H1 (cell line): Measurements from ENCODE around the gene DVL2. TPM values are rescaled to one million over a fixed set of nuclear protein-coding genes. Genes with fewer than 3 reads are reported as not detected.

Experiments
- EGR1 ChIP-seq: IDR thresholded peaks from 2 replicates; pipeline ENCODE4 v1.6.1; 2011; ENCODE audit warnings: low read depth, low read length, borderline replicate concordance
- EZH2 ChIP-seq: fragments of 200-600 bp; sonication (generic); IDR thresholded peaks from 2 replicates; pipeline ENCODE4 v1.7.1; 2012; ENCODE audit warnings: low read depth, mild to moderate bottlenecking, moderate library complexity, low read length, inconsistent platforms; ENCODE audit not compliant: severe bottlenecking
- HDAC6 ChIP-seq: IDR thresholded peaks from one replicate; pipeline ENCODE4 v1.7.1; 2012; ENCODE audit warnings: low read depth, mild to moderate bottlenecking, inconsistent platforms, low read length, moderate library complexity
- KDM4A ChIP-seq: IDR thresholded peaks from one replicate; pipeline ENCODE4 v1.7.1; 2012; ENCODE audit warnings: low read depth, mild to moderate bottlenecking, moderate library complexity, low read length, inconsistent platforms; ENCODE audit not compliant: severe bottlenecking
- POLR2AphosphoS5 ChIP-seq: IDR thresholded peaks from 2 replicates; pipeline ENCODE4 v1.6.1; 2011; ENCODE audit warnings: low read depth, low read length
- RXRA ChIP-seq: IDR thresholded peaks from 2 replicates; pipeline ENCODE4 v1.6.1; 2011; ENCODE audit warnings: low read depth, mild to moderate bottlenecking, low read length, moderate library complexity; ENCODE audit not compliant: insufficient read depth
- TAF7 ChIP-seq: optimal IDR thresholded peaks from 2 replicates; pipeline ENCODE3; 2011; ENCODE audit warnings: low read depth, mild to moderate bottlenecking, inconsistent platforms, low read length, moderate library complexity, borderline replicate concordance
- polyA plus RNA-seq, 7 experiments: library from polyadenylated mRNA; depleted of rRNA in 3 of 7; stranded (reverse) in 5 of 7; unstranded in 2 of 7; fragments of >200 nt in 5 of 7; fragments of 200-250 nt in 2 of 7; gene quantifications; 1 replicate in 5 of 7; 2 replicates in 1 of 7; 4 replicates in 1 of 7; pipeline versions ENCODE4 v1.2.1 to v1.2.3, GENCODE V29; 2011 to 2013; ENCODE audit warnings: missing spikeins in 2 of 7, mixed read lengths in 2 of 7
- total RNA-seq: library from RNA; stranded (reverse); fragmentation: NEBNext Ultra II Directional; extraction: Animal tissue kit (Norgen Biotek cat#: 25700); gene quantifications from 2 replicates; pipeline ENCODE4 v1.2.1, GENCODE V29; 2021
- TF ChIP-seq, protein P1 (sequence below): fragments of 300-600 bp; sonication (generic); IDR thresholded peaks from 2 replicates; pipeline ENCODE4 v1.7.1; 2012; ENCODE audit warnings: low read length, moderate library complexity, mild to moderate bottlenecking, inconsistent platforms; ENCODE audit not compliant: insufficient replicate concordance
- TF ChIP-seq, protein P2 (sequence below): IDR thresholded peaks from 2 replicates; pipeline ENCODE4 v1.6.1; 2012; ENCODE audit warnings: inconsistent platforms
- TF ChIP-seq, protein P3 (sequence below): IDR thresholded peaks from 2 replicates; pipeline ENCODE4 v1.6.1; 2012; ENCODE audit warnings: inconsistent platforms

Gene DVL2
- total and polyA plus RNA-seq, 2 of the 8 experiments (the other 6 are each of a cell fraction or from before 2014, with no cell fraction given), result 19.0 to 59.6 TPM

- TF ChIP-seq, protein P1, sequence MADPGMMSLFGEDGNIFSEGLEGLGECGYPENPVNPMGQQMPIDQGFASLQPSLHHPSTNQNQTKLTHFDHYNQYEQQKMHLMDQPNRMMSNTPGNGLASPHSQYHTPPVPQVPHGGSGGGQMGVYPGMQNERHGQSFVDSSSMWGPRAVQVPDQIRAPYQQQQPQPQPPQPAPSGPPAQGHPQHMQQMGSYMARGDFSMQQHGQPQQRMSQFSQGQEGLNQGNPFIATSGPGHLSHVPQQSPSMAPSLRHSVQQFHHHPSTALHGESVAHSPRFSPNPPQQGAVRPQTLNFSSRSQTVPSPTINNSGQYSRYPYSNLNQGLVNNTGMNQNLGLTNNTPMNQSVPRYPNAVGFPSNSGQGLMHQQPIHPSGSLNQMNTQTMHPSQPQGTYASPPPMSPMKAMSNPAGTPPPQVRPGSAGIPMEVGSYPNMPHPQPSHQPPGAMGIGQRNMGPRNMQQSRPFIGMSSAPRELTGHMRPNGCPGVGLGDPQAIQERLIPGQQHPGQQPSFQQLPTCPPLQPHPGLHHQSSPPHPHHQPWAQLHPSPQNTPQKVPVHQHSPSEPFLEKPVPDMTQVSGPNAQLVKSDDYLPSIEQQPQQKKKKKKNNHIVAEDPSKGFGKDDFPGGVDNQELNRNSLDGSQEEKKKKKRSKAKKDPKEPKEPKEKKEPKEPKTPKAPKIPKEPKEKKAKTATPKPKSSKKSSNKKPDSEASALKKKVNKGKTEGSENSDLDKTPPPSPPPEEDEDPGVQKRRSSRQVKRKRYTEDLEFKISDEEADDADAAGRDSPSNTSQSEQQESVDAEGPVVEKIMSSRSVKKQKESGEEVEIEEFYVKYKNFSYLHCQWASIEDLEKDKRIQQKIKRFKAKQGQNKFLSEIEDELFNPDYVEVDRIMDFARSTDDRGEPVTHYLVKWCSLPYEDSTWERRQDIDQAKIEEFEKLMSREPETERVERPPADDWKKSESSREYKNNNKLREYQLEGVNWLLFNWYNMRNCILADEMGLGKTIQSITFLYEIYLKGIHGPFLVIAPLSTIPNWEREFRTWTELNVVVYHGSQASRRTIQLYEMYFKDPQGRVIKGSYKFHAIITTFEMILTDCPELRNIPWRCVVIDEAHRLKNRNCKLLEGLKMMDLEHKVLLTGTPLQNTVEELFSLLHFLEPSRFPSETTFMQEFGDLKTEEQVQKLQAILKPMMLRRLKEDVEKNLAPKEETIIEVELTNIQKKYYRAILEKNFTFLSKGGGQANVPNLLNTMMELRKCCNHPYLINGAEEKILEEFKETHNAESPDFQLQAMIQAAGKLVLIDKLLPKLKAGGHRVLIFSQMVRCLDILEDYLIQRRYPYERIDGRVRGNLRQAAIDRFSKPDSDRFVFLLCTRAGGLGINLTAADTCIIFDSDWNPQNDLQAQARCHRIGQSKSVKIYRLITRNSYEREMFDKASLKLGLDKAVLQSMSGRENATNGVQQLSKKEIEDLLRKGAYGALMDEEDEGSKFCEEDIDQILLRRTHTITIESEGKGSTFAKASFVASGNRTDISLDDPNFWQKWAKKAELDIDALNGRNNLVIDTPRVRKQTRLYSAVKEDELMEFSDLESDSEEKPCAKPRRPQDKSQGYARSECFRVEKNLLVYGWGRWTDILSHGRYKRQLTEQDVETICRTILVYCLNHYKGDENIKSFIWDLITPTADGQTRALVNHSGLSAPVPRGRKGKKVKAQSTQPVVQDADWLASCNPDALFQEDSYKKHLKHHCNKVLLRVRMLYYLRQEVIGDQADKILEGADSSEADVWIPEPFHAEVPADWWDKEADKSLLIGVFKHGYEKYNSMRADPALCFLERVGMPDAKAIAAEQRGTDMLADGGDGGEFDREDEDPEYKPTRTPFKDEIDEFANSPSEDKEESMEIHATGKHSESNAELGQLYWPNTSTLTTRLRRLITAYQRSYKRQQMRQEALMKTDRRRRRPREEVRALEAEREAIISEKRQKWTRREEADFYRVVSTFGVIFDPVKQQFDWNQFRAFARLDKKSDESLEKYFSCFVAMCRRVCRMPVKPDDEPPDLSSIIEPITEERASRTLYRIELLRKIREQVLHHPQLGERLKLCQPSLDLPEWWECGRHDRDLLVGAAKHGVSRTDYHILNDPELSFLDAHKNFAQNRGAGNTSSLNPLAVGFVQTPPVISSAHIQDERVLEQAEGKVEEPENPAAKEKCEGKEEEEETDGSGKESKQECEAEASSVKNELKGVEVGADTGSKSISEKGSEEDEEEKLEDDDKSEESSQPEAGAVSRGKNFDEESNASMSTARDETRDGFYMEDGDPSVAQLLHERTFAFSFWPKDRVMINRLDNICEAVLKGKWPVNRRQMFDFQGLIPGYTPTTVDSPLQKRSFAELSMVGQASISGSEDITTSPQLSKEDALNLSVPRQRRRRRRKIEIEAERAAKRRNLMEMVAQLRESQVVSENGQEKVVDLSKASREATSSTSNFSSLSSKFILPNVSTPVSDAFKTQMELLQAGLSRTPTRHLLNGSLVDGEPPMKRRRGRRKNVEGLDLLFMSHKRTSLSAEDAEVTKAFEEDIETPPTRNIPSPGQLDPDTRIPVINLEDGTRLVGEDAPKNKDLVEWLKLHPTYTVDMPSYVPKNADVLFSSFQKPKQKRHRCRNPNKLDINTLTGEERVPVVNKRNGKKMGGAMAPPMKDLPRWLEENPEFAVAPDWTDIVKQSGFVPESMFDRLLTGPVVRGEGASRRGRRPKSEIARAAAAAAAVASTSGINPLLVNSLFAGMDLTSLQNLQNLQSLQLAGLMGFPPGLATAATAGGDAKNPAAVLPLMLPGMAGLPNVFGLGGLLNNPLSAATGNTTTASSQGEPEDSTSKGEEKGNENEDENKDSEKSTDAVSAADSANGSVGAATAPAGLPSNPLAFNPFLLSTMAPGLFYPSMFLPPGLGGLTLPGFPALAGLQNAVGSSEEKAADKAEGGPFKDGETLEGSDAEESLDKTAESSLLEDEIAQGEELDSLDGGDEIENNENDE, result no peak
- no peak for TF ChIP-seq POLR2AphosphoS5
- TF ChIP-seq EGR1, result no peak; the same call in none of the 2 replicates
- no peak for TF ChIP-seq RXRA
- TF ChIP-seq, protein P2, sequence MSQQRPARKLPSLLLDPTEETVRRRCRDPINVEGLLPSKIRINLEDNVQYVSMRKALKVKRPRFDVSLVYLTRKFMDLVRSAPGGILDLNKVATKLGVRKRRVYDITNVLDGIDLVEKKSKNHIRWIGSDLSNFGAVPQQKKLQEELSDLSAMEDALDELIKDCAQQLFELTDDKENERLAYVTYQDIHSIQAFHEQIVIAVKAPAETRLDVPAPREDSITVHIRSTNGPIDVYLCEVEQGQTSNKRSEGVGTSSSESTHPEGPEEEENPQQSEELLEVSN, result peak; percentile 83
- TF ChIP-seq HDAC6, result no peak
- peak; percentile 54 for TF ChIP-seq KDM4A
- TF ChIP-seq TAF7, result no peak
- TF ChIP-seq EZH2, result no peak
- TF ChIP-seq, protein P3, sequence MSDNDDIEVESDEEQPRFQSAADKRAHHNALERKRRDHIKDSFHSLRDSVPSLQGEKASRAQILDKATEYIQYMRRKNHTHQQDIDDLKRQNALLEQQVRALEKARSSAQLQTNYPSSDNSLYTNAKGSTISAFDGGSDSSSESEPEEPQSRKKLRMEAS, result peak; percentile 96
Observed at GRCh38 chr17:7208027-7208571, 26.2 kb downstream of the DVL2 start (continued).
